Endothelial cell of umbilical vein (primary cell): ENCODE data around the gene SKAP1. TPM values are rescaled to one million over a fixed set of nuclear protein-coding genes. Genes with fewer than 3 reads are reported as not detected.

Experiments used
- BruUV-seq: library from RNA; stranded (reverse); fragments of 400-500 nt; replicated peaks from 2 replicates; lab custom pipeline; 2021; lab: Mats Ljungman, UMichigan
- CTCF ChIA-PET: fragments of 300-600, 350-600 bp; sonication (Branson Sonifier 250); formaldehyde crosslinking; loops from one replicate; lab custom pipeline; 2021; ENCODE audit warnings: antibody characterized with exemption, inconsistent platforms; lab: Charles Lee
- POLR2A ChIA-PET: fragments of 300-600, 350-600 bp; sonication (Branson Sonifier 250); formaldehyde crosslinking; loops from one replicate; lab custom pipeline; 2021; ENCODE audit warnings: antibody characterized with exemption, inconsistent platforms; lab: Charles Lee
- DNase-seq: peaks from one replicate; pipeline ENCODE4 v3.0.0-alpha.2; 2011; ENCODE audit warnings: low read depth, low spot score
- FAIRE-seq: peaks from 2 replicates; lab custom pipeline; 2011; peaks lifted over from hg19 to GRCh38; lab: Jason Lieb, UNC
- H2AFZ ChIP-seq: 2 replicates; pipeline ENCODE4 v1.6.0; 2012; ENCODE audit warnings: low read depth, low read length, control low read depth, inconsistent platforms
- H3K27ac ChIP-seq: 2 replicates; pipeline ENCODE4 v1.5.1; 2011; ENCODE audit warnings: low read depth, mild to moderate bottlenecking, control low read depth, low read length, moderate library complexity; ENCODE audit not compliant: insufficient read depth
- H3K27me3 ChIP-seq, 2 experiments: 2 replicates each; pipeline versions ENCODE4 v1.6.0 to v1.6.1; 2011; ENCODE audit warnings: low read length in 2 of 2, mixed read lengths in 1 of 2; ENCODE audit not compliant: control insufficient read depth in 2 of 2, insufficient read depth in 2 of 2
- H3K36me3 ChIP-seq, 2 experiments: 2 replicates in 1 of 2; 3 replicates in 1 of 2; pipeline ENCODE4 v1.5.1; 2011; ENCODE audit warnings: low read length in 2 of 2, mild to moderate bottlenecking in 1 of 2, moderate library complexity in 1 of 2; ENCODE audit not compliant: control insufficient read depth in 2 of 2, insufficient read depth in 2 of 2; ENCODE audit errors: extremely low read depth in 1 of 2
- H3K4me1 ChIP-seq: 3 replicates; pipeline ENCODE4 v1.5.1; 2011; ENCODE audit warnings: mild to moderate bottlenecking, low read length; ENCODE audit not compliant: control insufficient read depth, insufficient read depth; ENCODE audit errors: extremely low read depth
- H3K4me2 ChIP-seq: 2 replicates; pipeline ENCODE4 v1.6.1; 2011; ENCODE audit warnings: low read length, control low read depth, mixed read lengths; ENCODE audit not compliant: insufficient read depth
- H3K4me3 ChIP-seq, 3 experiments: fragments of 200-600 bp in 1 of 3; sonication (generic), shearing (Covaris generic) in 1 of 3; replicated peaks in 1 of 3; 2 replicates each; pipeline ENCODE4 v1.5.1; 2011 to 2016; ENCODE audit warnings: control low read depth in 3 of 3, low read length in 3 of 3, mild to moderate bottlenecking in 2 of 3, inconsistent platforms in 1 of 3, low read depth in 1 of 3, moderate library complexity in 1 of 3; ENCODE audit not compliant: insufficient read depth in 1 of 3
- H3K79me2 ChIP-seq: 2 replicates; pipeline ENCODE4 v1.6.0; 2012; ENCODE audit warnings: low read length, inconsistent platforms; ENCODE audit not compliant: control insufficient read depth, insufficient read depth
- H3K9ac ChIP-seq: replicated peaks from 2 replicates; pipeline ENCODE3; 2011; ENCODE audit warnings: low read length, control low read depth; ENCODE audit not compliant: insufficient read depth; ENCODE audit errors: extremely low read depth
- H3K9me1 ChIP-seq: replicated peaks from 3 replicates; pipeline ENCODE4 v1.6.0; 2011; ENCODE audit warnings: mild to moderate bottlenecking, low read length; ENCODE audit not compliant: control insufficient read depth, insufficient read depth; ENCODE audit errors: extremely low read depth
- H3K9me3 ChIP-seq: replicated peaks from 2 replicates; pipeline ENCODE4 v1.5.1; 2012; ENCODE audit warnings: low read length, inconsistent platforms; ENCODE audit not compliant: control insufficient read depth, insufficient read depth
- H4K20me1 ChIP-seq: replicated peaks from 2 replicates; pipeline ENCODE3; 2011; ENCODE audit warnings: mild to moderate bottlenecking, low read length; ENCODE audit not compliant: control insufficient read depth, insufficient read depth; ENCODE audit errors: extremely low read depth
- CTCF ChIP-seq, 2 donors: IDR thresholded peaks; 1 replicate in 1 of 2; 2 replicates in 1 of 2; pipeline ENCODE4 v1.5.1; 2011; ENCODE audit warnings: low read length in 2 of 2, mild to moderate bottlenecking in 2 of 2, moderate library complexity in 2 of 2, control low read depth in 1 of 2, inconsistent platforms in 1 of 2, low read depth in 1 of 2; ENCODE audit not compliant: insufficient read depth in 1 of 2; ENCODE audit errors: extremely low read depth in 1 of 2
- FOS ChIP-seq: IDR thresholded peaks from 2 replicates; pipeline ENCODE4 v1.6.1; 2011; ENCODE audit warnings: mild to moderate bottlenecking, low read length, moderate library complexity, borderline replicate concordance; ENCODE audit not compliant: insufficient read depth
- GATA2 ChIP-seq: IDR thresholded peaks from 2 replicates; pipeline ENCODE4 v1.7.0; 2011; ENCODE audit warnings: low read depth, mild to moderate bottlenecking, moderate library complexity, mixed read lengths, low read length; ENCODE audit not compliant: insufficient read length, insufficient read depth
- JUN ChIP-seq: IDR thresholded peaks from 2 replicates; pipeline ENCODE4 v1.6.1; 2011; ENCODE audit warnings: borderline replicate concordance, low read depth; ENCODE audit not compliant: insufficient read length, insufficient read depth
- MAX ChIP-seq: IDR thresholded peaks from 2 replicates; pipeline ENCODE4 v1.6.1; 2011; ENCODE audit not compliant: insufficient read depth, insufficient read length
- MYC ChIP-seq: IDR thresholded peaks from one replicate; pipeline ENCODE4 v1.6.1; 2011; ENCODE audit warnings: mild to moderate bottlenecking, low read depth, low read length
- POLR2A ChIP-seq: IDR thresholded peaks from 2 replicates; pipeline ENCODE4 v1.6.1; 2012; ENCODE audit warnings: low read depth, mild to moderate bottlenecking, control low read depth, low read length
- POLR2AphosphoS5 ChIP-seq: IDR thresholded peaks from 2 replicates; pipeline ENCODE4 v1.6.1; 2012; ENCODE audit warnings: low read depth, mild to moderate bottlenecking, control low read depth, low read length, moderate library complexity; ENCODE audit not compliant: insufficient read depth
- dilution Hi-C: fragments of 300-500 bp; cut with MboI; formaldehyde crosslinking; loops from one replicate; pipeline ENCODE4 v1.15.0; 2019; ENCODE audit warnings: low sequenced_read_pairs; ENCODE audit not compliant: extremely low pct_ligation_motif_present
- intact Hi-C: fragments of 100-400 bp; cut with micrococcal nuclease; formaldehyde crosslinking; loops from one replicate; pipeline ENCODE4 v1.10.0; 2022
- polyA plus RNA-seq, 4 experiments: library from polyadenylated mRNA; depleted of rRNA in 3 of 4; stranded (reverse) in 3 of 4; unstranded in 1 of 4; fragments of >200 nt; gene quantifications; 2 replicates each; pipeline versions ENCODE4 v1.2.1 to v1.2.3, GENCODE V29; 2011 to 2012; ENCODE audit warnings: missing spikeins in 1 of 4
- total RNA-seq: library from RNA; stranded (reverse); gene quantifications from 2 replicates; pipeline ENCODE4 v1.2.3, GENCODE V29; 2021

SKAP1 gene
- total and polyA plus RNA-seq, 2 donors (not counting 3 experiments of a cell fraction or from before 2014, with no cell fraction given): 0.75 TPM; not detected in 1

GRCh38 chr17:48307814-48308411 lies 122.1 kb downstream of the SKAP1 start:
- Histone ChIP-seq H3K9ac (no peak overlapping the region), H3K9me3 (no peaks in the 10 kb centered on the region), H3K4me1 (no peaks in the 10 kb centered on the region), H3K36me3 (no peaks in the 10 kb centered on the region), H4K20me1 (no peaks in the 10 kb centered on the region), H3K4me3 (no peak overlapping the region), H3K79me2 (no peaks in the 10 kb centered on the region), H3K27me3 (no peaks in the 10 kb centered on the region), H3K27ac (no peak overlapping the region), H3K4me2 (no peak overlapping the region), H2AFZ (no peak overlapping the region), H3K9me1 (no peaks in the 10 kb centered on the region)
- FAIRE-seq: peak; percentile 24
- intact Hi-C loops: loop anchor here (1.0 to 2.0 kb wide), 3 partner anchors 47 to 310 kb away; no protein-coding TSS in a partner anchor
- no peak for TF ChIP-seq JUN
- peak; percentile 79 to 84 for TF ChIP-seq CTCF (IDR thresholded peaks at IDR 0.05; ENCODE audit: extremely low read depth in 1 of 2, insufficient read depth in 1 of 2, low read depth in 1 of 2, low read length in 2 of 2)
- no TSS peak for BruUV-seq
- ChIA-PET CTCF (interaction anchor here (0.6 to 3.0 kb wide), 48 partner anchors 9 to 571 kb away, joined by 3 to 78 read pairs (median 5); partner anchors contain the start of genes HOXB3, HOXB5, HOXB8 and HOXB9), POLR2A (interaction anchor here (0.7 kb wide), 1 partner anchor 43 kb away, joined by 5 read pairs; no protein-coding TSS in a partner anchor)
- DNase-seq: peak; percentile 59
- dilution Hi-C loops: no loop called here

- TF ChIP-seq CTCF (IDR thresholded peaks at IDR 0.05; ENCODE audit: extremely low read depth in 1 of 2, insufficient read depth in 1 of 2, low read depth in 1 of 2, low read length in 2 of 2): no peak
- TF ChIP-seq POLR2AphosphoS5: no peak
- TF ChIP-seq MYC: no peak
- TF ChIP-seq POLR2A: no peak
- TF ChIP-seq GATA2: no peak
- TF ChIP-seq MAX: no peak
- TF ChIP-seq FOS: no peak
- TF ChIP-seq JUN: no peak
- ChIA-PET CTCF (interaction anchor here (0.8 to 3.0 kb wide), 15 partner anchors 12 to 311 kb away, joined by 3 to 78 read pairs (median 8); no protein-coding TSS in a partner anchor), POLR2A (no interaction called here)
- no peaks in the 10 kb centered on the region for H3K36me3 ChIP-seq
- no peak overlapping the region for H2AFZ ChIP-seq
- no peaks in the 10 kb centered on the region for H3K9me3 ChIP-seq
- no peak for DNase-seq
- no peak for FAIRE-seq
- no peak overlapping the region for H3K4me3 ChIP-seq
- no peak overlapping the region for H3K27ac ChIP-seq
- no peaks in the 10 kb centered on the region for H3K79me2 ChIP-seq
- H3K4me2 ChIP-seq: no peak overlapping the region
- BruUV-seq: no TSS peak
- H3K9ac ChIP-seq: no peak overlapping the region
- intact Hi-C loops (loop anchor here (1.0 to 2.0 kb wide), 2 partner anchors 46 to 92 kb away; no protein-coding TSS in a partner anchor), dilution Hi-C loops (no loop called here)
- no peaks in the 10 kb centered on the region for H4K20me1 ChIP-seq
- H3K4me1 ChIP-seq: no peaks in the 10 kb centered on the region
- no peaks in the 10 kb centered on the region for H3K9me1 ChIP-seq
- no peaks in the 10 kb centered on the region for H3K27me3 ChIP-seq
Measured at GRCh38 chr17:48307255-48307654, 122.8 kb downstream of the SKAP1 start.
